ENCODE data around the gene IL7R. TPM values are rescaled to one million over a fixed set of nuclear protein-coding genes. Genes with fewer than 3 reads are reported as not detected.

The IL7R gene
- total and polyA plus RNA-seq, 2 of the 4 experiments (the other 2 are of a cell fraction): 40.7 to 71.7 TPM

GRCh38 chr5:35903631-35904203, 47.0 kb downstream of the IL7R start:
- Histone ChIP-seq H4K5ac (ENCODE audit: low read depth, low read length) (no peak overlapping the region), H3K27me3 (ENCODE audit: control insufficient read depth, insufficient read depth, low read length) (no peaks in the 10 kb centered on the region), H2BK15ac (ENCODE audit: low read depth, low read length) (no peak overlapping the region), H4K20me1 (ENCODE audit: insufficient read depth, low read length) (no peaks in the 10 kb centered on the region), H4K8ac (ENCODE audit: low read depth in 2 of 2, low read length in 2 of 2) (no peak overlapping the region), H2AK5ac (ENCODE audit: low read depth, low read length) (no peak overlapping the region), H3K4ac (ENCODE audit: low read depth, low read length) (no peak overlapping the region), H4K91ac (ENCODE audit: insufficient read depth, low read depth, low read length) (no peak overlapping the region), H3K4me1 (ENCODE audit: control insufficient read depth, insufficient read depth, low read length) (peaks cover 3% of the 10 kb centered on the region), H3K18ac (ENCODE audit: low read depth, low read length) (no peak overlapping the region), H2BK20ac (ENCODE audit: low read depth, low read length) (no peak overlapping the region), H3K23ac (ENCODE audit: low read depth, low read length) (no peak overlapping the region), H3K36me3 (ENCODE audit: control insufficient read depth, insufficient read depth, low read length) (no peaks in the 10 kb centered on the region), H2AK9ac (replicated peaks; ENCODE audit: low read depth, low read length, poor library complexity) (no peak overlapping the region), H3K4me3 (ENCODE audit: insufficient read depth, low read depth, low read length) (no peak overlapping the region), H2BK120ac (ENCODE audit: low read depth, low read length) (no peak overlapping the region), H2BK5ac (ENCODE audit: low read depth, low read length, poor library complexity, severe bottlenecking) (no peak overlapping the region), H3K9ac (ENCODE audit: low read depth, low read length) (no peak overlapping the region), H3K79me1 (ENCODE audit: low read depth in 1 of 2, low read length in 2 of 2) (no peaks in the 10 kb centered on the region), H2AFZ (replicated peaks; ENCODE audit: low read length, poor library complexity) (no peak overlapping the region), H3K14ac (replicated peaks; ENCODE audit: low read depth, low read length) (no peak overlapping the region), H3K9me3 (ENCODE audit: control insufficient read depth, insufficient read depth, low read length) (no peaks in the 10 kb centered on the region), H3K56ac (ENCODE audit: extremely low read depth, insufficient read depth, low read length) (no peak overlapping the region), H3K27ac (ENCODE audit: insufficient read depth, low read length) (no peak overlapping the region), H3K4me2 (ENCODE audit: low read depth, low read length) (no peak overlapping the region), H3K9me1 (ENCODE audit: insufficient read depth, low read length) (no peaks in the 10 kb centered on the region)
- ATAC-seq (ENCODE audit: low read depth) (no peak), DNase-seq (no peak)
- ChIA-PET CTCF (no interaction called here), POLR2A (ENCODE audit: unreplicated experiment) (no interaction called here)
- dilution Hi-C loops (cut with HindIII; ENCODE audit: low sequenced_read_pairs, unreplicated experiment): no loop called here
- BruUV-seq (replicated peaks): no TSS peak
- no CpG with 5 or more reads among the region's 6 CpGs for WGBS, 2 experiments (ENCODE audit: extremely low coverage in 2 of 2, insufficient read length in 1 of 2)
- intact Hi-C loops (cut with micrococcal nuclease): no loop called here
- in situ Hi-C loops (cut with MboI; ENCODE audit: low sequenced_read_pairs): no loop called here
- TF ChIP-seq SMC3 (IDR thresholded peaks at IDR 0.05; ENCODE audit: low read depth, low read length) (no peak), ELK1 (IDR thresholded peaks at IDR 0.05; ENCODE audit: borderline replicate concordance, low read depth, low read length) (no peak), FOS (IDR thresholded peaks at IDR 0.05; ENCODE audit: low read depth, low read length) (no peak), MAFK (IDR thresholded peaks at IDR 0.05; ENCODE audit: low read depth, low read length) (no peak), NFE2L2 (IDR thresholded peaks at IDR 0.05; ENCODE audit: low read depth, low read length) (no peak), MAZ (IDR thresholded peaks at IDR 0.05; ENCODE audit: borderline replicate concordance, low read depth, low read length) (no peak), BHLHE40 (IDR thresholded peaks at IDR 0.05; ENCODE audit: low read depth, low read length) (no peak), RFX5 (IDR thresholded peaks at IDR 0.05; ENCODE audit: low read depth, low read length) (no peak), CHD1 (IDR thresholded peaks at IDR 0.05; ENCODE audit: low read depth, low read length) (no peak), POLR2A (IDR thresholded peaks at IDR 0.05; ENCODE audit: low read depth, low read length) (no peak), CTCF (conservative IDR thresholded peaks at IDR 0.05; ENCODE audit: low read depth, low read length) (no peak), RCOR1 (IDR thresholded peaks at IDR 0.05; ENCODE audit: insufficient replicate concordance, low read length) (no peak), MXI1 (IDR thresholded peaks at IDR 0.05; ENCODE audit: borderline replicate concordance, low read depth, low read length) (no peak), CEBPB (IDR thresholded peaks at IDR 0.05; ENCODE audit: low read depth, low read length) (no peak), RAD21 (IDR thresholded peaks at IDR 0.05; ENCODE audit: low read length) (no peak), USF2 (IDR thresholded peaks at IDR 0.05; ENCODE audit: low read depth, low read length) (no peak)
